IPS-20b (cell line): ENCODE data around the gene RBBP8.

ENCODE experiments used
- H3K27ac ChIP-seq: one replicate; pipeline ENCODE4 v1.5.1; 2013; ENCODE audit warnings: low read length
- H3K27me3 ChIP-seq: 2 replicates; pipeline ENCODE4 v1.6.1; 2013; ENCODE audit warnings: mild to moderate bottlenecking, low read length, inconsistent platforms; ENCODE audit not compliant: insufficient read depth
- H3K36me3 ChIP-seq: 2 replicates; pipeline ENCODE4 v1.6.1; 2013; ENCODE audit warnings: low read depth, mild to moderate bottlenecking, inconsistent platforms, low read length, moderate library complexity; ENCODE audit not compliant: insufficient read depth
- H3K4me1 ChIP-seq: 2 replicates; pipeline ENCODE4 v1.6.1; 2013; ENCODE audit warnings: mild to moderate bottlenecking, control low read depth, inconsistent platforms, low read length, moderate library complexity; ENCODE audit not compliant: insufficient read depth
- H3K4me3 ChIP-seq: 2 replicates; pipeline ENCODE4 v1.5.1; 2013; ENCODE audit warnings: mild to moderate bottlenecking, low read length, inconsistent platforms
- H3K9ac ChIP-seq: 2 replicates; pipeline ENCODE4 v1.6.1; 2013; ENCODE audit warnings: low read depth, mild to moderate bottlenecking, inconsistent platforms, low read length, moderate library complexity
- H3K9me3 ChIP-seq: 2 replicates; pipeline ENCODE4 v1.6.1; 2013; ENCODE audit warnings: mild to moderate bottlenecking, low read depth, low read length, inconsistent platforms; ENCODE audit not compliant: insufficient read depth

RBBP8 gene

DNA sequence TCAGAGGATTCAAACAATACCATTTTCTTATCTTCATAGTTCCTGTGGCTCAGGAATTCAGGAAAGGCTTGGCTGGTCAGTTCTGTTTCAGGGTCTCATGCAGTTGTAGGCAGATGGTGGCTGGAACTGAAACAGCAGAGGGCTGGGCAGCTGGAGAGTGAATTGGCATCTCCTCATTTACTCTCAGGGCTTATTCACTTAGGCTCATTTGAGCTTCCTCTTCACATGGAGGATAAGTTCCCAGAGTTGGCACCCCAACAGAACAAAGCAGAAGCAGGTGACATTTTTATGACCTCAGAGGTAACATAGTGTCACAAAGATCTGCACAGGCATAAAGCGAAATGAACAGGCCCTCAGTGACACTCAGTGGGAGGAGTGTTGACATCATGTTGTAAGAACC lies 66.1 kb downstream of the RBBP8 start:
- H3K27ac ChIP-seq = no peak overlapping the region
- H3K9me3 ChIP-seq = no peaks in the 10 kb centered on the region
- H3K9ac ChIP-seq = no peak overlapping the region
- H3K4me3 ChIP-seq = no peak overlapping the region
- H3K4me1 ChIP-seq = no peaks in the 10 kb centered on the region
- no peaks in the 10 kb centered on the region for H3K27me3 ChIP-seq
- peaks cover 78% of the 10 kb centered on the region for H3K36me3 ChIP-seq

- Histone ChIP-seq H3K9me3 (no peaks in the 10 kb centered on the region), H3K4me1 (no peaks in the 10 kb centered on the region), H3K9ac (no peak overlapping the region), H3K36me3 (peaks cover 83% of the 10 kb centered on the region), H3K27ac (no peak overlapping the region), H3K4me3 (no peak overlapping the region), H3K27me3 (no peaks in the 10 kb centered on the region)
Observed at GRCh38 chr18:22999647-23000046, 66.5 kb downstream of the RBBP8 start.

GRCh38 chr18:23003289-23003688 lies 70.2 kb downstream of the RBBP8 start:
- Histone ChIP-seq H3K9ac (no peak overlapping the region), H3K27ac (no peak overlapping the region), H3K27me3 (no peaks in the 10 kb centered on the region), H3K9me3 (no peaks in the 10 kb centered on the region), H3K4me1 (no peaks in the 10 kb centered on the region), H3K4me3 (no peak overlapping the region), H3K36me3 (peaks cover 66% of the 10 kb centered on the region)

DNA sequence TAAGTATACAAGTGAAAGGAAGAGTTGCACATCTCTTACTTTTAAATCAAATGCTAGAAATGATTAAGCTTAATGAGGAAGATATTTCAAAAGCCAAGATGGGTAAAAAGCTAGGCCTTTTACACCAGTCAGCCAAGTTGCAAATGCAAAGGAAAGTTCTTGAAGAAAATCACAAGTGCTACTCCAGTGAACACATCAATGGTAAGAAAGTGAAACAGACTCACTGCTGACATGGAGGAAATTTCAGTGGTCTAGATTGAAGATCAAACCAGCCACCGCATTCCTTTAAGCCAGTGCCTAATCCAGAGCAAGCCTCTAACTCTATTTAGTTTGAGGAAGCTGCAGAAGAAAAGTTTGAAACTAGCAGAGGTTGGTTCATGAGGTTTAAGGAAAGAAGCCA lies 79.1 kb downstream of the RBBP8 start:
- Histone ChIP-seq H3K36me3 (0 out of 2 replicates have a peak, but pooled peaks cover 4% of the 10 kb centered on the region), H3K4me3 (no peak overlapping the region)

DNA sequence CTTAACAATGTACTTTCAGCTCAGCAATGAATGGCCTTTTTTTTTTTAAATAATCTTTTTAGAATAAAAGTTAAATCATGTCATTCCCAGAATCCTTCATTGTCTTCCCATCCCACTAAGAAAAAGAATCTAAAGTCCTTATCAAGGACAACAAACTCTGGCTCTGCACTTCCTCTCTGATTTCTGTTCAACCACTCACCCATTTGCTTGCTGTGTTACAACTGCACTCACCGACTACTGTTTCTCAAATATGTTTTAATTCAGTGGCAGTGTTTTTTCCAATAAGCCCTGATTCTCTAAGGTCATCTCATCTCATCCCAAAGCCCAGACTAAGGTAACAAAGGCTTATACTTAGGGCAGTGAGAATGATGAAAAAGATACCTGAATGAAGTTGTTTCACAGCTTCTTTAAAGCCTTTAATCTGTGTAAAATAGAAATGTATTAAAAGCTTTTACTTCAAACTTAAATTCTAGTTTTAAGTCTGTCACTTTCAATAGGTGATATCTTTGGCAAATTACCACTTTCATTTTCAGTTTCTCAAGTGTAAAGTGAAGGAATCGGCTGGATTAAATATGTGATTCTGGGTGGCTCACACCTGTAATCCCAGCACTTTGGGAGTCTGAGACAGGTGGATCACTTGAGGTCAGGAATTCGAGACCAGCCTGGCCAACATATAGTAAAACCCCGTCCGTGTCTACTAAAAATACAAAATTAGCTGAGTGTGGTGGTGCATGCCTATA lies 87.6 kb downstream of the RBBP8 start:
- H3K9me3 ChIP-seq = no peaks in the 10 kb centered on the region
- H3K4me3 ChIP-seq = no peak overlapping the region

More for the DNA sequence above, 79.1 kb downstream of the RBBP8 start:
- Histone ChIP-seq H3K9ac (no peak overlapping the region), H3K27ac (no peak overlapping the region), H3K9me3 (no peaks in the 10 kb centered on the region), H3K4me1 (no peaks in the 10 kb centered on the region), H3K27me3 (no peaks in the 10 kb centered on the region)

GRCh38 chr18:23021623-23022022 lies 88.5 kb downstream of the RBBP8 start:
- Histone ChIP-seq H3K4me1 (no peaks in the 10 kb centered on the region), H3K36me3 (peaks cover 75% of the 10 kb centered on the region)

More for the DNA sequence above, 87.6 kb downstream of the RBBP8 start:
- no peaks in the 10 kb centered on the region for H3K4me1 ChIP-seq
- no peak overlapping the region for H3K27ac ChIP-seq
- peaks cover 66% of the 10 kb centered on the region for H3K36me3 ChIP-seq
- no peaks in the 10 kb centered on the region for H3K27me3 ChIP-seq
- no peak overlapping the region for H3K9ac ChIP-seq

GRCh38 chr18:23032030-23032582 lies 99.0 kb downstream of the RBBP8 start:
- H3K4me3 ChIP-seq = no peak overlapping the region

More at GRCh38 chr18:23021623-23022022, 88.5 kb downstream of the RBBP8 start:
- Histone ChIP-seq H3K4me3 (no peak overlapping the region), H3K9ac (no peak overlapping the region), H3K9me3 (no peaks in the 10 kb centered on the region), H3K27ac (no peak overlapping the region), H3K27me3 (no peaks in the 10 kb centered on the region)

DNA sequence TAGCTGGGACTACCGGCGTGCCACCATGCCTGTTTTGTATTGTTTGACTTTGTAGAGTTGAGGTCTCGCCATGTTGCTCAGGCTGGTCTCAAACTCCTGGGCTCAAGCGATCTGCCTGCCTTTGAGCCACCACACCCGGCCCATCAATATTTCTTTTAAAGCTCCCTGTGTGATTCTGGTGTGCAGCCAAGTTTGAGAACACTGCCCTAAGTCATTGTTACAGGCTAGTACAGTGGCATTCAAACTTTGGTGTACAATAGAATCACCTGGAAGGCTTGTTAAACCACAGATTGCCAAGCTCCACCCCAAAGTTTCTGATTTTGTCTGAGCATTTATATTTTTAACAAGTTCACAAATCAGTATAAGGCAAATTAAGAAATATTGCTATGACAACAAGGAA lies 99.9 kb downstream of the RBBP8 start:
- no peaks in the 10 kb centered on the region for H3K27me3 ChIP-seq
- H3K36me3 ChIP-seq = peaks cover 4% of the 10 kb centered on the region
- no peaks in the 10 kb centered on the region for H3K9me3 ChIP-seq
- no peak overlapping the region for H3K4me3 ChIP-seq
- H3K4me1 ChIP-seq = peaks cover 12% of the 10 kb centered on the region; the same call in 1 of the 2 replicates
- H3K27ac ChIP-seq = no peak overlapping the region
- H3K9ac ChIP-seq = no peak overlapping the region

More at GRCh38 chr18:23032030-23032582, 99.0 kb downstream of the RBBP8 start:
- Histone ChIP-seq H3K36me3 (peaks cover 13% of the 10 kb centered on the region), H3K9me3 (no peaks in the 10 kb centered on the region), H3K27ac (no peak overlapping the region), H3K4me1 (0 out of 2 replicates have a peak, but pooled peaks cover 7% of the 10 kb centered on the region), H3K9ac (no peak overlapping the region), H3K27me3 (no peaks in the 10 kb centered on the region)

- H3K27ac ChIP-seq = no peak overlapping the region
- no peaks in the 10 kb centered on the region for H3K36me3 ChIP-seq
- no peak overlapping the region for H3K4me3 ChIP-seq
- no peak overlapping the region for H3K9ac ChIP-seq
- no peaks in the 10 kb centered on the region for H3K9me3 ChIP-seq
- H3K27me3 ChIP-seq = no peaks in the 10 kb centered on the region
- peaks cover 12% of the 10 kb centered on the region; the same call in 1 of the 2 replicates for H3K4me1 ChIP-seq
Observed at GRCh38 chr18:23036660-23037201, 103.6 kb downstream of the RBBP8 start.

GRCh38 chr18:23037646-23038045 lies 104.5 kb downstream of the RBBP8 start:
- H3K9me3 ChIP-seq = no peaks in the 10 kb centered on the region
- H3K27me3 ChIP-seq = no peaks in the 10 kb centered on the region
- peak overlapping the region; percentile 65 for H3K27ac ChIP-seq
- peaks cover 6% of the 10 kb centered on the region; the same call in 1 of the 2 replicates for H3K4me1 ChIP-seq
- peak overlapping the region; percentile 61; the same call in 1 of the 2 replicates for H3K9ac ChIP-seq
- no peaks in the 10 kb centered on the region for H3K36me3 ChIP-seq
- peak overlapping the region; percentile 34; the same call in 1 of the 2 replicates for H3K4me3 ChIP-seq

- Histone ChIP-seq H3K9ac (no peak overlapping the region), H3K4me1 (peaks cover 5% of the 10 kb centered on the region; the same call in 1 of the 2 replicates), H3K4me3 (no peak overlapping the region), H3K27ac (no peak overlapping the region), H3K36me3 (no peaks in the 10 kb centered on the region), H3K9me3 (no peaks in the 10 kb centered on the region), H3K27me3 (no peaks in the 10 kb centered on the region)
Observed at GRCh38 chr18:23038712-23039111, 105.6 kb downstream of the RBBP8 start.

- Histone ChIP-seq H3K27me3 (no peaks in the 10 kb centered on the region), H3K4me1 (peaks cover 5% of the 10 kb centered on the region; the same call in 1 of the 2 replicates), H3K36me3 (no peaks in the 10 kb centered on the region), H3K4me3 (no peak overlapping the region), H3K27ac (no peak overlapping the region), H3K9me3 (no peaks in the 10 kb centered on the region), H3K9ac (no peak overlapping the region)
Observed at GRCh38 chr18:23042133-23042532, 109.0 kb downstream of the RBBP8 start.
